Activated CD4-positive, alpha-beta T cell treated with anti-CD3 and anti-CD28 coated beads, Interleukin-2, amount 10 ng/mL, durations not matched to agents 24 days and 14 days (primary cell): ENCODE data around the gene PTPN1. TPM values are rescaled to one million over a fixed set of nuclear protein-coding genes. Genes with fewer than 3 reads are reported as not detected.

ENCODE experiments used
- DNase-seq: peaks from one replicate; pipeline ENCODE4 v3.0.0; 2022
- H3K27ac Mint-ChIP-seq: one replicate; pipeline ENCODE4 v1.8.0; 2022; ENCODE audit warnings: mild to moderate bottlenecking, mixed read lengths
- H3K27me3 Mint-ChIP-seq: one replicate; pipeline ENCODE4 v1.8.0; 2022; ENCODE audit warnings: mixed read lengths
- H3K36me3 Mint-ChIP-seq: one replicate; pipeline ENCODE4 v1.8.0; 2022; ENCODE audit warnings: low read depth, mild to moderate bottlenecking, mixed read lengths
- H3K4me1 Mint-ChIP-seq: one replicate; pipeline ENCODE4 v1.8.0; 2021; ENCODE audit warnings: mixed read lengths
- H3K4me3 Mint-ChIP-seq: one replicate; pipeline ENCODE4 v1.8.0; 2022; ENCODE audit warnings: mild to moderate bottlenecking, moderate library complexity, mixed read lengths
- H3K9me3 Mint-ChIP-seq: one replicate; pipeline ENCODE4 v1.8.0; 2021; ENCODE audit warnings: mixed read lengths
- intact Hi-C: fragments of 100-400 bp; cut with micrococcal nuclease; formaldehyde crosslinking; loops from one replicate; pipeline ENCODE4 v1.15.1; 2023
- total RNA-seq: library from RNA; stranded (reverse); gene quantifications from 2 replicates; pipeline ENCODE4 v1.2.3, GENCODE V29; 2022

Gene PTPN1
- total RNA-seq, 1 donor from 2014 or later = 62.9 TPM

DNA sequence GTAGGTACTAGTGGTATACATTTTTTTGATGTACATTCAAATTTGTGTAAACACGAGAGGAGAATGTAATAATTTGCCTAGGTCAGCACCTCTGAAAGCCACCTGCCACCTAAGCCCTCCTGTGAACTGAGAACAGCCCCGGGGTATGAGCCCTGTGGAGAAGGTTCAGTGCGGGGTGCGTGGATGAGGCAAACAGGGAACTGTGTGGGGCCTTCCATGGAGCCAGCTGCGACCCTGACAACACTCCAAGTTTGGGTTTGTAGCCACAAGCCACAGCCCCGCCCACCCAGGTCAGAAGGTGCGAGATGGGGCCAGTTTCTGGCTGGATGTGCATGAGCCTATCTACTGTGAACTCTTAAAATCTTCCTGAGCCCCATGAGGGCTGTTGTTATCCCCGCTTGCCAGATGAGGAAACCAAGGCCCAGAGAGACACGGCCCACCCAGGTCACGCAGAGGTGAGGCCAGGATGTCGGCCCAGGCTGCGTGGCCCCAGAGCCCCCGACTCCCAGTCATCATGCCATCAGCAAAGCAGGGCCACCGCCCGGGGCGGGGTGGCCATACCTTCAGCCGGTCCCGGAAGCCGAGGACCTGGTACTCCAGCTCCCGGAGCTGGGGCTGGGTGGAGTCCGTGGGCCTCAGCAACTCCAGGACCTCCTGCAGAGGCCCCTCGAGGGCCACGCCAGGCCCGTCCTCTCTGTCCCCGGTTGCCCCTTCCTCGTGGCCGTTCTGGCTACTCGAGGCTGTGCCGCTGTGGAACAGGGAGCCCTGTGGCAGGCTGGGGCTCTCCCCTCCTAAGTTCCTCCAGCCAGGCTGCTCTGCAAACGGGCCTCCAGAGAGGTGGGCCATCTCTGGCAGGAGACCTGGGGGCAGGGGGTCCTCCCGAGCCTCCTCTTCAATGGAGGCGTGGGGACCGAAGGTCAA is 91.6 kb downstream of the PTPN1 start:
- DNase-seq = no peak
- no peaks in the 10 kb centered on the region for H3K9me3 Mint-ChIP-seq
- no peaks in the 10 kb centered on the region for H3K36me3 Mint-ChIP-seq
- intact Hi-C loops = no loop called here
- H3K4me1 Mint-ChIP-seq = no peaks in the 10 kb centered on the region
- peaks cover 5% of the 10 kb centered on the region for H3K27me3 Mint-ChIP-seq
- H3K4me3 Mint-ChIP-seq = no peak overlapping the region
- H3K27ac Mint-ChIP-seq = no peak overlapping the region

DNA sequence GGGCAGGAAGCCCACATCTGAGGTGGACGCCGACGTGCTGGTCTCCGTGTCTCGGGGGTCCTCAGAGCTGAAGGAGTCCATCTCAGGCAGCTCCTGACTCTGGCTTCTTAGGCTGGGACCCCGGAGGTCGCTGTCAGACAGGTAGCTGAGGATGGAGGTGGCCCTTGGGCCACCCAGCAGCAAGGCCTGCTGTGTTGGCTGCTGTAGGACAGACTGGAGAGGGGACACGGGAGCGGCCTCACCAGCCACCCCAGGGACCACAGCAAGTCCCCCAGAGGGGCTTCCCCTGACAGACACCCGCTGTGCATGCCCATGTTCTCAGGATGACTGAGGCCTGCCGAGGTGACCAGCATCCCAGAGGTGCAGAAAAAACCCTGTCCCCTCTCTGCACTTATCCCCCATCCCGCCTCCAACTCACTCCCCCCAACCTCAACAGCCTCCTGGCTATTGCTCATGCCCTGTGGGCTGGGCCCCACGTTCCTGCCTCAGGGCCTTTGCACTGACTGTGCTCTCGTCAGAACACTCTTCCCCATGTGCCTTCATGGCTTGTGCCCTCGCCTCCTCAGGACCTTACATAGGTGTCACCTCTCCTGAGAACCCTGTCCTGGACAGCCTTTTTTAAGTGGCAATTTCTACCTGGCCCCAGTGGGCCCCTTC is 92.4 kb downstream of the PTPN1 start:
- H3K9me3 Mint-ChIP-seq = no peaks in the 10 kb centered on the region
- no peak overlapping the region for H3K4me3 Mint-ChIP-seq
- peaks cover 5% of the 10 kb centered on the region for H3K27me3 Mint-ChIP-seq

DNA sequence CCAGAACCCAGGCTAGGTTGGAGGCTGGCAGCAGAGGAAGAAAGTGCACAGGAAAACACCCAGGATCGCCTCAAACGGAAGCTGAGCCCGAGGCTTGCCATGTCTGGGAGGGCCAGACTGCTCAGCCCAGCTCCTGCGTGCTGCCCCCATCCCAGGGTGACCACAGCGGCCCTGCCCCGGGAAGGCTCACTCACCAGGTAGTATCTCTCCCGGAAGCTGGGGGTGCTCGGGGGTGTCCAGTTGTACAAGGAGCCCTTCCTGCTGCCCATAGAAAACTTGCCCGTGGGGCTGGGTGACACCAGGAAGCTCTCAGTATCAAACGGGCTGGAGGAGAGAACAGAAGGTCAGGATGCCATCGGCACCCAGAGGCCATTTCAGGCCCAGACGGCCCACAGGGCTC is 94.3 kb downstream of the PTPN1 start:
- H3K36me3 Mint-ChIP-seq = no peaks in the 10 kb centered on the region
- no peaks in the 10 kb centered on the region for H3K9me3 Mint-ChIP-seq
- intact Hi-C loops = no loop called here
- DNase-seq = no peak
- no peaks in the 10 kb centered on the region for H3K4me1 Mint-ChIP-seq
- no peak overlapping the region for H3K27ac Mint-ChIP-seq
- H3K4me3 Mint-ChIP-seq = no peak overlapping the region
- peaks cover 5% of the 10 kb centered on the region for H3K27me3 Mint-ChIP-seq

More for the DNA sequence above, 92.4 kb downstream of the PTPN1 start:
- H3K27ac Mint-ChIP-seq = no peak overlapping the region
- intact Hi-C loops = no loop called here
- no peaks in the 10 kb centered on the region for H3K36me3 Mint-ChIP-seq
- DNase-seq = no peak
- H3K4me1 Mint-ChIP-seq = no peaks in the 10 kb centered on the region

- H3K27me3 Mint-ChIP-seq = peaks cover 2% of the 10 kb centered on the region
- no peaks in the 10 kb centered on the region for H3K4me1 Mint-ChIP-seq
- H3K27ac Mint-ChIP-seq = no peak overlapping the region
- intact Hi-C loops = no loop called here
- H3K9me3 Mint-ChIP-seq = no peaks in the 10 kb centered on the region
- H3K4me3 Mint-ChIP-seq = no peak overlapping the region
- no peak for DNase-seq
- H3K36me3 Mint-ChIP-seq = no peaks in the 10 kb centered on the region
Observed at GRCh38 chr20:50605136-50605535, 95.0 kb downstream of the PTPN1 start.

DNA sequence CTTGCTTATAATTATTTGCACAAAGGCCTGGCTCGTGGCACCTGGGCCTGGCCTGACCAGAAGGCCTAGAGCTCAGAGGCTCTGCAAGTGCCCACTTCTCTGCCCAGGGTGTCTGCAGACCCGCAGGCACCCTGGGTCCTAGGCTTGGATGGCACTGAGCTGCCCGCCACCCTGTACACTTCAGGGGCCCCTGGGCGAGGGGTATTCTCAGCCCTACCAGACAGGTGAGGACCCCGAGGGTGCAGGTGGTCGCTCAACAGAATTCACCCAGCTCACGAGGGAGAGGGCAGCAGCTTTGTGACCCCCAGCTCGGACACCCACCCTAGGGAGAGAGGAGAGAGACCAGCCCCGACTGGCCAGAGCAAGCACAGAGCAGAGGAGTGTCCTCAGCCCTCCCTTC is 97.3 kb downstream of the PTPN1 start:
- no peaks in the 10 kb centered on the region for H3K27me3 Mint-ChIP-seq
- no peaks in the 10 kb centered on the region for H3K4me1 Mint-ChIP-seq
- no peaks in the 10 kb centered on the region for H3K36me3 Mint-ChIP-seq
- DNase-seq = no peak
- H3K9me3 Mint-ChIP-seq = no peaks in the 10 kb centered on the region
- H3K27ac Mint-ChIP-seq = no peak overlapping the region
- intact Hi-C loops = no loop called here
- no peak overlapping the region for H3K4me3 Mint-ChIP-seq

GRCh38 chr20:50607850-50608749 is 97.9 kb downstream of the PTPN1 start:
- intact Hi-C loops = no loop called here
- Mint-ChIP-seq H3K27me3 (no peaks in the 10 kb centered on the region), H3K36me3 (no peaks in the 10 kb centered on the region), H3K4me3 (no peak overlapping the region), H3K4me1 (no peaks in the 10 kb centered on the region), H3K9me3 (no peaks in the 10 kb centered on the region), H3K27ac (no peak overlapping the region)
- DNase-seq = no peak

DNA sequence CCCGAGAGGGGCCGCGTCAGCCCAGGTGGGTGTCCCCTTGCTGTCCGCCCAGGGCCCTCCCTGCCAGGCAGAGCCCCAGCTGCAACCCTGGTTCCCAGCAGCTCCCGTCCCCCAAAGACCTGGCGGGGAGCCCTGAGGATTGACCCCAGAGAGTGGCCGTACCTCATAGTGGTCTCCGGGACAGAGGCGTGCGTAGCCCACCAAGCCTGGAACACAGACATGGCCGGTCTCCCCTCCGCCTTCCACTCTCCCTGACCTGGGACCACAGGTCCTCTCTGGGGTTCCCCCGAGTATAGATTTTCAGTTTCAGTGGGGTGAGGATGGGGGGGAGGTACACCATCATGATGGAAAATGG is 98.5 kb downstream of the PTPN1 start:
- no peak overlapping the region for H3K4me3 Mint-ChIP-seq
- H3K27ac Mint-ChIP-seq = no peak overlapping the region
- no peak for DNase-seq
- no peaks in the 10 kb centered on the region for H3K27me3 Mint-ChIP-seq
- H3K36me3 Mint-ChIP-seq = no peaks in the 10 kb centered on the region
- H3K9me3 Mint-ChIP-seq = no peaks in the 10 kb centered on the region
- intact Hi-C loops = no loop called here
- H3K4me1 Mint-ChIP-seq = no peaks in the 10 kb centered on the region

GRCh38 chr20:50609438-50609989 is 99.3 kb downstream of the PTPN1 start:
- intact Hi-C loops = no loop called here
- DNase-seq = no peak
- Mint-ChIP-seq H3K36me3 (no peaks in the 10 kb centered on the region), H3K27ac (no peak overlapping the region), H3K9me3 (no peaks in the 10 kb centered on the region), H3K4me3 (no peak overlapping the region), H3K4me1 (no peaks in the 10 kb centered on the region), H3K27me3 (no peaks in the 10 kb centered on the region)

- no peaks in the 10 kb centered on the region for H3K36me3 Mint-ChIP-seq
- no peaks in the 10 kb centered on the region for H3K27me3 Mint-ChIP-seq
- H3K9me3 Mint-ChIP-seq = no peaks in the 10 kb centered on the region
- intact Hi-C loops = no loop called here
- H3K27ac Mint-ChIP-seq = no peak overlapping the region
- H3K4me3 Mint-ChIP-seq = no peak overlapping the region
- no peaks in the 10 kb centered on the region for H3K4me1 Mint-ChIP-seq
- DNase-seq = no peak
Observed at GRCh38 chr20:50610212-50610718, 100.1 kb downstream of the PTPN1 start.

DNA sequence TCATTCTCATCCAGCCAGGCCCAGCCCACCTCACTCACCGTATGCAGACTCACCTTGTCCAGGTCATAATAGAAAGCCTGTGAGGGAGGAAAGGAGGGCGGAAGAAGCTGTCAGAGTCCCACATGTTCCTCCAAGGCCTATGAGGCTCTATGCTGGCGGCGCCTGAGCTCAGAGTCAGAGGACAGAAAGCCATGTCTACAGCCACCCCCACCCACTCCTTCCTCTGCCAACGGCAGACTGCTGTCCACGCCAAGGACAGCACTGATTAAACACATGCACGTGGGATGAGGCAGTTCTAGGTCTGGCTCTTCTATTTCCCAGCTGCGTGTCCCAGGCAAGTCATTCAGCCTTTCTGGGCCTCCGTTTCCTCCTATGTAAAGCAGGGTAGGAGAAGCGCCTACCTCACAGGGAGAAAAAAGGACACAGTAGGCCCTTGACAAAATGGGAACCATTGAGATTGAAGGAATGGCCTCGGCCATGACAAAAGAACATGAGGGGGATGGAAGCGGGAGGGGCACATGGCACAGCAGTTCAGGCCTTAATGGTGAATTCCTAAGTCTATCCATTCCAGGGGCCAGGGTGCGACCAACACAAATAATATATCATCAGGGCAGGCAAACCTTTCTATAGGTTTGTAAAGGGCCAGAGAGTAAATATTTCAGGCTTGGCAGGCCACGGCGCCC is 101.1 kb downstream of the PTPN1 start:
- Mint-ChIP-seq H3K36me3 (no peaks in the 10 kb centered on the region), H3K4me1 (no peaks in the 10 kb centered on the region), H3K27me3 (no peaks in the 10 kb centered on the region), H3K4me3 (no peak overlapping the region), H3K27ac (no peak overlapping the region), H3K9me3 (no peaks in the 10 kb centered on the region)
- intact Hi-C loops = no loop called here
- no peak for DNase-seq

- no peaks in the 10 kb centered on the region for H3K9me3 Mint-ChIP-seq
- H3K27me3 Mint-ChIP-seq = no peaks in the 10 kb centered on the region
- no peak overlapping the region for H3K27ac Mint-ChIP-seq
- DNase-seq = no peak
- no peak overlapping the region for H3K4me3 Mint-ChIP-seq
- H3K4me1 Mint-ChIP-seq = no peaks in the 10 kb centered on the region
- intact Hi-C loops = no loop called here
- no peaks in the 10 kb centered on the region for H3K36me3 Mint-ChIP-seq
Observed at GRCh38 chr20:50613438-50614169, 103.4 kb downstream of the PTPN1 start.

DNA sequence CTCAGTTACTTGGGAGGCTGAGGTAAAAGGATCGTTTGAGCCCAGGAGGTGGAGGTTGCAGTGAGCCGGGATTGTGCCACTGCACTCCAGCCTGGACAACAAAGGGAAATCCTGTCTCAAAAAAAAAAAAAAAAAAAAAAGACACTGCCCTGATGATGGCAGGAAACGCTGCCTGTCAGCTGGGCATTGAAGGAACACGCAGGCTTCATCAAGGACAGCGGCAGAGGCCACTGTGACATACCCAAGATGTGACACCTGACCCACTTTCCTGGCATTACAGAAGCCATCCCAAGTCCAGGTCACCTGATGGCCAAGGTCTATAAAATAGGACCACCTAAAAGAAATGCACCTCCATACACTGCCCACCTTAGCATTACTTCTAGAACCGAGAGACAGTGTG is 105.2 kb downstream of the PTPN1 start:
- Mint-ChIP-seq H3K9me3 (no peaks in the 10 kb centered on the region), H3K4me3 (no peak overlapping the region), H3K4me1 (no peaks in the 10 kb centered on the region), H3K27ac (no peak overlapping the region), H3K36me3 (no peaks in the 10 kb centered on the region), H3K27me3 (no peaks in the 10 kb centered on the region)
- intact Hi-C loops = no loop called here
- no peak for DNase-seq

DNA sequence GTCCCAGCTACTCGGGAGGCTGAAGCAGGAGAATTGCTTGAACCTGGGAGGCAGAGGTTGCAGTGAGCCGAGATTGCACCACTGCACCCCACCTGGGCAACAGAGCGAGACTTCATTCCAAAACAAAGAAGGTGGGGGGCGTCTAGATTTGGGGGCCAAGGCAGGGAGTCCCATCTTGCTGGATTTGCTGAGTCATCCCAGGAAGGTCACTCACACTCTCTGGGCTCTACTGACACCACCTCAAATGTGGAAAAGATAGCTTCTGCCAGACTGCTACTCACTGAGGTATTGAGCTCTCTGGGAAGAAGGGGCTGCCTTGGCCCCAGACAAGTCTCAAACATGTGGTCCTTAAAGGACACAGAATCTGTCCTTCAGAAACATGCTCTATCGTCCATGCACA is 106.8 kb downstream of the PTPN1 start:
- peaks cover 3% of the 10 kb centered on the region for H3K9me3 Mint-ChIP-seq
- no peaks in the 10 kb centered on the region for H3K4me1 Mint-ChIP-seq
- H3K27me3 Mint-ChIP-seq = no peaks in the 10 kb centered on the region
- H3K27ac Mint-ChIP-seq = no peak overlapping the region
- no peaks in the 10 kb centered on the region for H3K36me3 Mint-ChIP-seq
- no peak for DNase-seq
- H3K4me3 Mint-ChIP-seq = no peak overlapping the region
- intact Hi-C loops = no loop called here
